Measurements from ENCODE around the gene TEX51.

- TF ChIP-seq CTCF (IDR thresholded peaks at IDR 0.05; ENCODE audit: insufficient read depth, low read length, poor library complexity, severe bottlenecking): no peak
- TF ChIP-seq EZH2phosphoT487 (conservative IDR thresholded peaks at IDR 0.05; ENCODE audit: low read length): no peak
Observed at GRCh38 chr2:126882736-126883665, 15.7 kb upstream of the TEX51 start.

Data from SU-DHL-6 (cell line).